Lower leg skin (tissue), 4 donors: ENCODE data around the gene SP100. TPM values are rescaled to one million over a fixed set of nuclear protein-coding genes. Genes with fewer than 3 reads are reported as not detected.

ENCODE experiments used
- DNase-seq, 2 donors: peaks; one replicate each; pipeline ENCODE4 v3.0.0-alpha.2; 2019; ENCODE audit warnings: low spot score in 2 of 2
- H3K4me3 ChIP-seq: fragments of 200-600 bp; sonication (generic); 2 replicates; pipeline ENCODE4 v1.5.1; 2017; ENCODE audit warnings: mild to moderate bottlenecking, low read depth; ENCODE audit not compliant: poor library complexity, severe bottlenecking
- POLR2A ChIP-seq, 2 donors: fragments of 450-650 bp; IDR thresholded peaks; one replicate each; pipeline ENCODE4 v1.6.1; 2016 to 2017; ENCODE audit warnings: antibody characterized with exemption in 2 of 2, mild to moderate bottlenecking in 1 of 2, moderate library complexity in 1 of 2
- WGBS, 2 donors: methylation state at CpG; one replicate each; pipeline ENCODE4 v1.1.5; 2018; 5-methylcytosine and 5-hydroxymethylcytosine counted together
- intact Hi-C: fragments of 100-400 bp; cut with DNase I; formaldehyde crosslinking; loops from one replicate; pipeline ENCODE4 v1.15.0; 2023; ENCODE audit warnings: low total_unique reads
- total RNA-seq, 4 donors: library from RNA; depleted of rRNA; stranded (reverse); fragments of >200 nt; gene quantifications; one replicate each; pipeline ENCODE4 v1.1.0, GENCODE V29; 2016
- TF ChIP-seq, protein P1 (sequence below), 3 donors: fragments of 450-650 bp; IDR thresholded peaks; one replicate each; pipeline ENCODE4 v1.5.1; 2016; ENCODE audit warnings: antibody characterized with exemption in 3 of 3, mild to moderate bottlenecking in 3 of 3, moderate library complexity in 2 of 3

The SP100 gene
- total RNA-seq, 4 donors from 2014 or later, result 48.1 to 74.6 (median 58.1) TPM

GRCh38 chr2:230583581-230583980 is 167.6 kb downstream of the SP100 start:
- no peak for TF ChIP-seq POLR2A (IDR thresholded peaks at IDR 0.05)
- TF ChIP-seq, protein P1, sequence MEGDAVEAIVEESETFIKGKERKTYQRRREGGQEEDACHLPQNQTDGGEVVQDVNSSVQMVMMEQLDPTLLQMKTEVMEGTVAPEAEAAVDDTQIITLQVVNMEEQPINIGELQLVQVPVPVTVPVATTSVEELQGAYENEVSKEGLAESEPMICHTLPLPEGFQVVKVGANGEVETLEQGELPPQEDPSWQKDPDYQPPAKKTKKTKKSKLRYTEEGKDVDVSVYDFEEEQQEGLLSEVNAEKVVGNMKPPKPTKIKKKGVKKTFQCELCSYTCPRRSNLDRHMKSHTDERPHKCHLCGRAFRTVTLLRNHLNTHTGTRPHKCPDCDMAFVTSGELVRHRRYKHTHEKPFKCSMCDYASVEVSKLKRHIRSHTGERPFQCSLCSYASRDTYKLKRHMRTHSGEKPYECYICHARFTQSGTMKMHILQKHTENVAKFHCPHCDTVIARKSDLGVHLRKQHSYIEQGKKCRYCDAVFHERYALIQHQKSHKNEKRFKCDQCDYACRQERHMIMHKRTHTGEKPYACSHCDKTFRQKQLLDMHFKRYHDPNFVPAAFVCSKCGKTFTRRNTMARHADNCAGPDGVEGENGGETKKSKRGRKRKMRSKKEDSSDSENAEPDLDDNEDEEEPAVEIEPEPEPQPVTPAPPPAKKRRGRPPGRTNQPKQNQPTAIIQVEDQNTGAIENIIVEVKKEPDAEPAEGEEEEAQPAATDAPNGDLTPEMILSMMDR (IDR thresholded peaks at IDR 0.05), result no peak
- WGBS, 2 donors, result 78 to 88% methylated on average over 2 of the region's 2 CpGs
- no peak for DNase-seq
- H3K4me3 ChIP-seq, result no peak overlapping the region
- intact Hi-C loops, result no loop called here

- TF ChIP-seq, protein P1 (IDR thresholded peaks at IDR 0.05), result no peak
- TF ChIP-seq POLR2A (IDR thresholded peaks at IDR 0.05), result no peak
- WGBS, 2 donors, result 73 to 79% methylated on average over 2 of the region's 2 CpGs
- intact Hi-C loops, result no loop called here
- no peak for DNase-seq
- no peak overlapping the region for H3K4me3 ChIP-seq
Observed at GRCh38 chr2:230586328-230586982, 170.5 kb downstream of the SP100 start.

- H3K4me3 ChIP-seq, result no peak overlapping the region
- 91% methylated on average over 3 of the region's 3 CpGs for WGBS, 2 donors
- TF ChIP-seq, protein P1 (IDR thresholded peaks at IDR 0.05), result no peak
- no peak for TF ChIP-seq POLR2A (IDR thresholded peaks at IDR 0.05)
- no peak for DNase-seq
- intact Hi-C loops, result no loop called here
Observed at GRCh38 chr2:230589025-230589424, 173.0 kb downstream of the SP100 start.

GRCh38 chr2:230589497-230590015 is 173.6 kb downstream of the SP100 start:
- no peak for DNase-seq
- 85 to 94% methylated on average over 3 of the region's 3 CpGs for whole genome bisulfite sequencing, 2 donors
- intact Hi-C loops, result no loop called here
- H3K4me3 ChIP-seq, result no peak overlapping the region
- TF ChIP-seq POLR2A (IDR thresholded peaks at IDR 0.05), result no peak
- TF ChIP-seq, protein P1 (IDR thresholded peaks at IDR 0.05), result no peak

- intact Hi-C loops, result no loop called here
- TF ChIP-seq, protein P1 (IDR thresholded peaks at IDR 0.05), result no peak
- TF ChIP-seq POLR2A (IDR thresholded peaks at IDR 0.05), result no peak
- no peak for DNase-seq
- WGBS, 2 donors, result 87 to 89% methylated on average over 3 of the region's 3 CpGs
- no peak overlapping the region for H3K4me3 ChIP-seq
Observed at GRCh38 chr2:230590333-230590732, 174.3 kb downstream of the SP100 start.

GRCh38 chr2:230591850-230592249 is 175.8 kb downstream of the SP100 start:
- 80 to 82% methylated on average over 6 of the region's 6 CpGs for WGBS, 2 donors

More at GRCh38 chr2:230591850-230592249, 175.8 kb downstream of the SP100 start:
- H3K4me3 ChIP-seq, result no peak overlapping the region
- no peak for DNase-seq
- TF ChIP-seq, protein P1 (IDR thresholded peaks at IDR 0.05), result no peak
- TF ChIP-seq POLR2A (IDR thresholded peaks at IDR 0.05), result no peak
- intact Hi-C loops, result no loop called here
